ENCODE results near the gene FRMD5. TPM values are rescaled to one million over a fixed set of nuclear protein-coding genes. Genes with fewer than 3 reads are reported as not detected.

Gene FRMD5
- polyA plus RNA-seq, 3 donors: not detected

DNA sequence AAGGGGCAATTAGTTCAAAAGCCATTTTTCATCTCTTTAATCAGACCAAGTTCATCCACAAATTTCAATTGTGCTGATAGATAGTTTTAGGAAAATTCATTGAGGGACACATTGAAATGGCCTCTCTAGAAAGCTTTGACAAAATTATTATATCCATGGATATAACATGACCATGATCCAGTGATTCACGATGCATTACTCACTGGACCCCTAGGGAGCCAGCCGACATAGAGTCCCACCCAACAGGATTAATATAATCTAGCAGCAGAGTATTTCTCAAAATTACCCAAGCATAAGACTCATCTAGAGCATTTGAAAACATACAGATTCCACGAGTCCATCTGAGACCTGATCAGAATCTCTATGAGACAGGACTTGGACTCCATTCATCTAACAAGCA, 100.3 kb downstream of the FRMD5 start:
- no peak for DNase-seq
- H3K9ac ChIP-seq (ENCODE audit: insufficient read depth, low read length, poor library complexity, severe bottlenecking): no peak overlapping the region
- H3K36me3 ChIP-seq (replicated peaks in 1 of 2; ENCODE audit: control insufficient read depth in 1 of 2, insufficient read depth in 2 of 2, low read length in 2 of 2): no peaks in the 10 kb centered on the region
- WGBS (ENCODE audit: insufficient coverage): 100% methylated on average over 1 of the region's 3 CpGs
- no peaks in the 10 kb centered on the region for H3K9me3 Mint-ChIP-seq
- no peak overlapping the region for H2AFZ ChIP-seq (ENCODE audit: insufficient read depth, low read depth, low read length, poor library complexity, severe bottlenecking)
- no peaks in the 10 kb centered on the region for H3K36me3 Mint-ChIP-seq
- peaks cover 3 to 11% (median 7%) of the 10 kb centered on the region in 3 donors for H3K27me3 Mint-ChIP-seq (ENCODE audit: low read depth in 3 of 3)
- TF ChIP-seq, protein P1, sequence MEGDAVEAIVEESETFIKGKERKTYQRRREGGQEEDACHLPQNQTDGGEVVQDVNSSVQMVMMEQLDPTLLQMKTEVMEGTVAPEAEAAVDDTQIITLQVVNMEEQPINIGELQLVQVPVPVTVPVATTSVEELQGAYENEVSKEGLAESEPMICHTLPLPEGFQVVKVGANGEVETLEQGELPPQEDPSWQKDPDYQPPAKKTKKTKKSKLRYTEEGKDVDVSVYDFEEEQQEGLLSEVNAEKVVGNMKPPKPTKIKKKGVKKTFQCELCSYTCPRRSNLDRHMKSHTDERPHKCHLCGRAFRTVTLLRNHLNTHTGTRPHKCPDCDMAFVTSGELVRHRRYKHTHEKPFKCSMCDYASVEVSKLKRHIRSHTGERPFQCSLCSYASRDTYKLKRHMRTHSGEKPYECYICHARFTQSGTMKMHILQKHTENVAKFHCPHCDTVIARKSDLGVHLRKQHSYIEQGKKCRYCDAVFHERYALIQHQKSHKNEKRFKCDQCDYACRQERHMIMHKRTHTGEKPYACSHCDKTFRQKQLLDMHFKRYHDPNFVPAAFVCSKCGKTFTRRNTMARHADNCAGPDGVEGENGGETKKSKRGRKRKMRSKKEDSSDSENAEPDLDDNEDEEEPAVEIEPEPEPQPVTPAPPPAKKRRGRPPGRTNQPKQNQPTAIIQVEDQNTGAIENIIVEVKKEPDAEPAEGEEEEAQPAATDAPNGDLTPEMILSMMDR (IDR thresholded peaks at IDR 0.05): no peak
- H3K9me3 ChIP-seq (replicated peaks in 1 of 2; ENCODE audit: control insufficient read depth in 1 of 2, insufficient read depth in 1 of 2, low read length in 2 of 2): no peaks in the 10 kb centered on the region
- H3K4me3 Mint-ChIP-seq: no peak overlapping the region
- no peak overlapping the region for H3K27ac Mint-ChIP-seq
- no peaks in the 10 kb centered on the region for H3K4me1 Mint-ChIP-seq
- H4K20me1 ChIP-seq (ENCODE audit: insufficient read depth, low read length): no peaks in the 10 kb centered on the region
- no peak overlapping the region for H3K4me3 ChIP-seq (replicated peaks in 1 of 3; ENCODE audit: low read depth in 2 of 3, low read length in 3 of 3)
- intact Hi-C loops (cut with micrococcal nuclease): no loop called here
- H3K79me2 ChIP-seq (ENCODE audit: insufficient read depth, low read length): no peaks in the 10 kb centered on the region
- no peaks in the 10 kb centered on the region for H3K4me1 ChIP-seq (ENCODE audit: control insufficient read depth in 1 of 2, insufficient read depth in 2 of 2, low read length in 2 of 2)
- no peaks in the 10 kb centered on the region for H3K27me3 ChIP-seq (ENCODE audit: control insufficient read depth in 2 of 2, insufficient read depth in 2 of 2, low read length in 2 of 2)
- no peak overlapping the region for H3K4me2 ChIP-seq (replicated peaks; ENCODE audit: extremely low read depth, low read length, poor library complexity, severe bottlenecking)
- H3K27ac ChIP-seq (ENCODE audit: low read depth in 1 of 2, low read length in 2 of 2): no peak overlapping the region

DNA sequence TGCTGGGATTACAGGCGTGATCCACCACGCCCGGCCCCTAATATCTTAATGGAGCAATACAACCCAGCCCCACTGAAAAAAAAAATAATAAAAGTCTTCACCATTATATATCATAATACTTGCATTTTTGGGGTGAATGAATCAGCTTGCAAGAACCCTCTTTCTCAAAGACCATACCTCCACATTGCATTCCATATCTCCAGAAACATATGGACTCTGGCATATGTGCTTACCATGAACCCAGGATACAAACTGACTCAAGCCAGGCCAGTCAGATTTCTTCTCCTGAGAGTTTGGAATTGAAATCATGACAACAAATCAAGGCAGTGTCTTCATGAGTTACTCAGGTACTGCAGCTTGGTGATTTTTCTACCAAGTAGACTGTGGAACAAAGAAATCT, 101.2 kb downstream of the FRMD5 start:
- Histone ChIP-seq H3K36me3 (replicated peaks in 1 of 2; ENCODE audit: control insufficient read depth in 1 of 2, insufficient read depth in 2 of 2, low read length in 2 of 2) (no peaks in the 10 kb centered on the region), H3K9me3 (replicated peaks in 1 of 2; ENCODE audit: control insufficient read depth in 1 of 2, insufficient read depth in 1 of 2, low read length in 2 of 2) (no peaks in the 10 kb centered on the region), H3K27me3 (ENCODE audit: control insufficient read depth in 2 of 2, insufficient read depth in 2 of 2, low read length in 2 of 2) (no peaks in the 10 kb centered on the region), H3K4me1 (ENCODE audit: control insufficient read depth in 1 of 2, insufficient read depth in 2 of 2, low read length in 2 of 2) (no peaks in the 10 kb centered on the region), H3K4me2 (replicated peaks; ENCODE audit: extremely low read depth, low read length, poor library complexity, severe bottlenecking) (no peak overlapping the region), H3K27ac (ENCODE audit: low read depth in 1 of 2, low read length in 2 of 2) (no peak overlapping the region), H3K4me3 (replicated peaks in 1 of 3; ENCODE audit: low read depth in 2 of 3, low read length in 3 of 3) (no peak overlapping the region), H3K9ac (ENCODE audit: insufficient read depth, low read length, poor library complexity, severe bottlenecking) (no peak overlapping the region), H4K20me1 (ENCODE audit: insufficient read depth, low read length) (no peaks in the 10 kb centered on the region), H3K79me2 (ENCODE audit: insufficient read depth, low read length) (no peaks in the 10 kb centered on the region), H2AFZ (ENCODE audit: insufficient read depth, low read depth, low read length, poor library complexity, severe bottlenecking) (no peak overlapping the region)
- H3K36me3 Mint-ChIP-seq: no peaks in the 10 kb centered on the region
- TF ChIP-seq, protein P1 (IDR thresholded peaks at IDR 0.05): no peak
- WGBS (ENCODE audit: insufficient coverage): 100% methylated on average over 2 of the region's 3 CpGs
- no peak overlapping the region for H3K4me3 Mint-ChIP-seq
- no peaks in the 10 kb centered on the region for H3K9me3 Mint-ChIP-seq
- H3K27me3 Mint-ChIP-seq (ENCODE audit: low read depth in 3 of 3): peaks cover 3 to 11% (median 11%) of the 10 kb centered on the region in 3 donors
- no peak overlapping the region for H3K27ac Mint-ChIP-seq
- no peak for DNase-seq
- H3K4me1 Mint-ChIP-seq: no peaks in the 10 kb centered on the region
- intact Hi-C loops (cut with micrococcal nuclease): no loop called here
